Hepatocyte (in vitro differentiated cells): Measurements from ENCODE around the gene KDM4B. TPM values are rescaled to one million over a fixed set of nuclear protein-coding genes. Genes with fewer than 3 reads are reported as not detected.

ENCODE experiments used
- DNase-seq: peaks from one replicate; pipeline ENCODE4 v3.0.0-alpha.2; 2016; ENCODE audit warnings: low spot score
- H2AFZ ChIP-seq: fragments of 200-600 bp; sonication (generic); 2 replicates; pipeline ENCODE4 v1.6.0; 2016; ENCODE audit warnings: antibody characterized with exemption, mild to moderate bottlenecking
- H3K27ac ChIP-seq: fragments of 200-600 bp; sonication (generic); 2 replicates; pipeline ENCODE4 v1.5.1; 2016; ENCODE audit warnings: mild to moderate bottlenecking
- H3K27me3 ChIP-seq: fragments of 200-600 bp; sonication (generic); 2 replicates; pipeline ENCODE4 v1.6.1; 2016
- H3K36me3 ChIP-seq: fragments of 200-600 bp; sonication (generic); replicated peaks from 2 replicates; pipeline ENCODE4 v1.5.1; 2016; ENCODE audit warnings: low read depth; ENCODE audit not compliant: insufficient read depth
- H3K4me1 ChIP-seq: fragments of 200-600 bp; sonication (generic); 2 replicates; pipeline ENCODE4 v1.5.1; 2016; ENCODE audit warnings: mild to moderate bottlenecking, moderate library complexity; ENCODE audit not compliant: insufficient read depth
- H3K4me2 ChIP-seq: fragments of 200-600 bp; sonication (generic); 2 replicates; pipeline ENCODE4 v1.6.0; 2016
- H3K4me3 ChIP-seq: fragments of 200-600 bp; sonication (generic); 2 replicates; pipeline ENCODE4 v1.5.1; 2016; ENCODE audit warnings: mild to moderate bottlenecking
- H3K79me2 ChIP-seq: fragments of 200-600 bp; sonication (generic); 2 replicates; pipeline ENCODE4 v1.6.0; 2017; ENCODE audit warnings: mild to moderate bottlenecking
- H3K9me2 ChIP-seq: fragments of 200-600 bp; sonication (generic); replicated peaks from 2 replicates; pipeline ENCODE4 v1.6.0; 2017; ENCODE audit warnings: mild to moderate bottlenecking; ENCODE audit not compliant: insufficient read depth
- H3K9me3 ChIP-seq: fragments of 200-600 bp; sonication (generic); 2 replicates; pipeline ENCODE4 v1.5.1; 2016; ENCODE audit warnings: low read depth, mild to moderate bottlenecking
- H4K20me1 ChIP-seq: fragments of 200-600 bp; sonication (generic); 2 replicates; pipeline ENCODE4 v1.6.0; 2016; ENCODE audit warnings: mild to moderate bottlenecking; ENCODE audit not compliant: insufficient read depth, poor library complexity, severe bottlenecking
- CTCF ChIP-seq: fragments of 200-600 bp; sonication (generic); IDR thresholded peaks from 2 replicates; pipeline ENCODE4 v1.5.1; 2016; ENCODE audit warnings: antibody characterized with exemption, mild to moderate bottlenecking; ENCODE audit not compliant: poor library complexity
- EZH2 ChIP-seq: fragments of 200-600 bp; sonication (generic); IDR thresholded peaks from 2 replicates; pipeline ENCODE4 v1.6.1; 2016; ENCODE audit warnings: antibody characterized with exemption, mild to moderate bottlenecking, borderline replicate concordance
- EZH2phosphoT487 ChIP-seq: fragments of 200-600 bp; sonication (generic); IDR thresholded peaks from one replicate; pipeline ENCODE4 v1.6.1; 2018; ENCODE audit warnings: antibody characterized with exemption, mild to moderate bottlenecking, low read depth, moderate library complexity; ENCODE audit not compliant: unreplicated experiment, severe bottlenecking
- WGBS: methylation state at CpG from one replicate; pipeline ENCODE4 v1.1.6; 2016; ENCODE audit warnings: low lambda C conversion rate; ENCODE audit errors: missing lambda C conversion rate; 5-methylcytosine and 5-hydroxymethylcytosine counted together
- polyA plus RNA-seq: library from polyadenylated mRNA; unstranded; fragments of >200 nt; fragmentation: Nextera tagmentation; extraction: Ambion mirVana; gene quantifications from 2 replicates; pipeline ENCODE4 v1.2.1, GENCODE V29; 2016
- total RNA-seq: library from RNA; depleted of rRNA; stranded (reverse); fragments of >200 nt; gene quantifications from 2 replicates; pipeline ENCODE4 v1.2.3, GENCODE V29; 2014

The KDM4B gene
- total and polyA plus RNA-seq, 2 experiments from 2014 or later: 22.2 to 29.6 TPM

- H3K79me2 ChIP-seq: peaks cover 100% of the 10 kb centered on the region
- WGBS: 90% methylated on average over 3 of the region's 3 CpGs
Measured at GRCh38 chr19:4980067-4980466, 11.2 kb downstream of the KDM4B start.

GRCh38 chr19:4980838-4981680 lies 12.1 kb downstream of the KDM4B start:
- no peaks in the 10 kb centered on the region for H3K36me3 ChIP-seq
- H3K27me3 ChIP-seq: no peaks in the 10 kb centered on the region
- H3K4me3 ChIP-seq: no peak overlapping the region
- no peak overlapping the region for H3K27ac ChIP-seq
- no peaks in the 10 kb centered on the region for H3K9me3 ChIP-seq
- H3K79me2 ChIP-seq: peaks cover 100% of the 10 kb centered on the region
- WGBS: 86% methylated on average over 25 of the region's 27 CpGs
- H2AFZ ChIP-seq: no peak overlapping the region
- TF ChIP-seq EZH2phosphoT487: no peak
- no peak for TF ChIP-seq EZH2
- TF ChIP-seq CTCF: no peak
- peaks cover 9% of the 10 kb centered on the region for H3K4me1 ChIP-seq
- peaks cover 94% of the 10 kb centered on the region for H4K20me1 ChIP-seq
- H3K4me2 ChIP-seq: no peak overlapping the region
- no peaks in the 10 kb centered on the region for H3K9me2 ChIP-seq
- DNase-seq: no peak

More at GRCh38 chr19:4980067-4980466, 11.2 kb downstream of the KDM4B start:
- Histone ChIP-seq H3K9me3 (no peaks in the 10 kb centered on the region), H2AFZ (no peak overlapping the region), H3K36me3 (no peaks in the 10 kb centered on the region), H3K4me3 (no peak overlapping the region), H3K4me1 (peaks cover 9% of the 10 kb centered on the region), H3K27ac (no peak overlapping the region), H3K9me2 (no peaks in the 10 kb centered on the region), H3K27me3 (no peaks in the 10 kb centered on the region), H4K20me1 (peaks cover 94% of the 10 kb centered on the region), H3K4me2 (no peak overlapping the region)
- TF ChIP-seq CTCF (no peak), EZH2 (no peak), EZH2phosphoT487 (no peak)
- DNase-seq: no peak

- DNase-seq: no peak
- peaks cover 100% of the 10 kb centered on the region for H3K79me2 ChIP-seq
- H2AFZ ChIP-seq: no peak overlapping the region
- no peaks in the 10 kb centered on the region for H3K9me2 ChIP-seq
- 91% methylated on average over 3 of the region's 3 CpGs for WGBS
- H3K4me1 ChIP-seq: peaks cover 13% of the 10 kb centered on the region
- TF ChIP-seq EZH2: no peak
- no peak for TF ChIP-seq CTCF
- no peak for TF ChIP-seq EZH2phosphoT487
- no peak overlapping the region for H3K27ac ChIP-seq
- H3K27me3 ChIP-seq: no peaks in the 10 kb centered on the region
- no peaks in the 10 kb centered on the region for H3K9me3 ChIP-seq
- H4K20me1 ChIP-seq: peaks cover 95% of the 10 kb centered on the region
- H3K4me2 ChIP-seq: no peak overlapping the region
- no peaks in the 10 kb centered on the region for H3K36me3 ChIP-seq
- no peak overlapping the region for H3K4me3 ChIP-seq
Measured at GRCh38 chr19:4981681-4981958, 12.7 kb downstream of the KDM4B start.
